ENCODE results near the gene MAGED4.

DNA sequence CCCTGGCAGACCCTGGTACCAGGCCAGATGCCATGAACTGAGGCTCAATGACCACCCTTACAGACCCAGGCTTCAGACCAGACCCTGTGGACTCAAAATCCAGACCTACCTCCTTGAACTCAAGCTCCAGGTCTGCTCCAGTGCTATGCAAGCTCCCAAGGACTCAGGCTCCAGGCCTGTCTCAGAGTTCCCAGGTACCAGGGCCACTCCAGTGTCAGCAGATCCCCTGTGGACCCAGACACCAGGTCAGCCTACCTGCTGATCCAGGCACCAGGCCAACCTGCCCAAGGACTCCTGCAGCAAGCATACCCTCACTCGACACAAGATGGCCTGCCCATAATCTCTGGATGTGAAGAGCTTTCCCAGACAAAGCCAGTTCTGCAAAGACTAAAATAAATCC, 44.7 kb upstream of the MAGED4 start:
- no peak for TF ChIP-seq L3MBTL2 (conservative IDR thresholded peaks at IDR 0.05)
- no peak for TF ChIP-seq ARNT (IDR thresholded peaks at IDR 0.05)
- TF ChIP-seq TARDBP (IDR thresholded peaks at IDR 0.05): no peak
- TF ChIP-seq ELF4 (IDR thresholded peaks at IDR 0.05): no peak
- no peak for TF ChIP-seq ZNF384 (IDR thresholded peaks at IDR 0.05)
- TF ChIP-seq SP1 (IDR thresholded peaks at IDR 0.05): no peak
- TF ChIP-seq HDGF (IDR thresholded peaks at IDR 0.05; ENCODE audit: borderline replicate concordance): no peak
- TF ChIP-seq FOXM1 (IDR thresholded peaks at IDR 0.05; ENCODE audit: borderline replicate concordance): no peak
- TF ChIP-seq BHLHE40 (IDR thresholded peaks at IDR 0.05; ENCODE audit: borderline replicate concordance): no peak

All from HEK293T (cell line).